Measurements from ENCODE around the gene PIK3CA. TPM values are rescaled to one million over a fixed set of nuclear protein-coding genes. Genes with fewer than 3 reads are reported as not detected.

Gene PIK3CA
- total RNA-seq, 4 donors from 2014 or later: 10.6 to 20.8 (median 17.2) TPM

DNA sequence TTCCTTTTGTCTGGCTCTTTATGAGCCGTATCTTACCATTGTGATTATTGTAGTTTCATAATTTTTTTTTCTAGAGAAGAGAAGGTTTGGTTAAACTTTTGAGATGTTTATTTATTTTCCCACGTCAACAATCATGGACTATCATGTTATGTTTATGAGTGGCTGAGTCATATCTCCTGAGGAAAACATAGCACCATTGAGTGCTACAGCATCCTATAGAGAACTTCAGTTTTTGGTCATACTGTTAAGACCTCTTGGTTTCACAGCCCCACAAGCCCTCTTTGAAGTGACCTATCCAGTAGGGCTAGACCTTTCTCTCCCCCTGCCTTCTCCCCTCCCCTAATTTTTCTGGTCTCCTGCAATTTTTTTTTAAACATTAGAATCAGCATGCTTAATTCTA lies 20.8 kb downstream of the PIK3CA start:
- Histone ChIP-seq H3K9me3 (peaks cover 0 to 5% (median 0%) of the 10 kb centered on the region in 3 donors), H3K27me3 (no peaks in the 10 kb centered on the region), H3K4me1 (peaks cover 0 to 4% (median 0%) of the 10 kb centered on the region in 3 donors), H3K36me3 (no peaks in the 10 kb centered on the region), H3K4me3 (no peak overlapping the region), H3K27ac (no peak overlapping the region)
- DNase-seq: no peak
- WGBS, 2 donors: 87 to 88% methylated on average over 2 of the region's 2 CpGs
- TF ChIP-seq, protein P1, sequence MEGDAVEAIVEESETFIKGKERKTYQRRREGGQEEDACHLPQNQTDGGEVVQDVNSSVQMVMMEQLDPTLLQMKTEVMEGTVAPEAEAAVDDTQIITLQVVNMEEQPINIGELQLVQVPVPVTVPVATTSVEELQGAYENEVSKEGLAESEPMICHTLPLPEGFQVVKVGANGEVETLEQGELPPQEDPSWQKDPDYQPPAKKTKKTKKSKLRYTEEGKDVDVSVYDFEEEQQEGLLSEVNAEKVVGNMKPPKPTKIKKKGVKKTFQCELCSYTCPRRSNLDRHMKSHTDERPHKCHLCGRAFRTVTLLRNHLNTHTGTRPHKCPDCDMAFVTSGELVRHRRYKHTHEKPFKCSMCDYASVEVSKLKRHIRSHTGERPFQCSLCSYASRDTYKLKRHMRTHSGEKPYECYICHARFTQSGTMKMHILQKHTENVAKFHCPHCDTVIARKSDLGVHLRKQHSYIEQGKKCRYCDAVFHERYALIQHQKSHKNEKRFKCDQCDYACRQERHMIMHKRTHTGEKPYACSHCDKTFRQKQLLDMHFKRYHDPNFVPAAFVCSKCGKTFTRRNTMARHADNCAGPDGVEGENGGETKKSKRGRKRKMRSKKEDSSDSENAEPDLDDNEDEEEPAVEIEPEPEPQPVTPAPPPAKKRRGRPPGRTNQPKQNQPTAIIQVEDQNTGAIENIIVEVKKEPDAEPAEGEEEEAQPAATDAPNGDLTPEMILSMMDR (IDR thresholded peaks at IDR 0.05): no peak
- TF ChIP-seq POLR2A (IDR thresholded peaks at IDR 0.05): no peak
- intact Hi-C loops (cut with DNase I): no loop called here

DNA sequence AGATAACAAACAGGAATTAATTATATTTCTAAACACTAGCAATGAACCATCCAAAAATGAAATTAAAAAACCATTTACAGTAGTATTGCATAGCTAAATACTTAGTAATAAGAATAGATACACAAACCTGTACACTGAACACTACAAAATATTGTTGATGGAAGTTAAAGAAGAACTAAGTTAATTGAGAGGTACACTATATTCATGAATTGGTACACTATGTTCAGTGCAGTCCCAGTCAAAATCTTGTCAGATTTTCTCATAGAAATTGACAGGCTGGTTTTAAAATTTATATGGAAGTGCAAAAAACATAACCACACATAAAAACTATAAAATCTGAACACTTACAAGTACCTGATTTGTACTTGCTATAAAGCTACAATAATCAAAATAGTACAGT lies 24.4 kb downstream of the PIK3CA start:
- no peak overlapping the region for H3K27ac ChIP-seq
- no peaks in the 10 kb centered on the region for H3K36me3 ChIP-seq
- TF ChIP-seq, protein P1 (IDR thresholded peaks at IDR 0.05): no peak
- no peak for TF ChIP-seq POLR2A (IDR thresholded peaks at IDR 0.05)
- H3K4me3 ChIP-seq: no peak overlapping the region
- peaks cover 0 to 9% (median 0%) of the 10 kb centered on the region in 3 donors for H3K4me1 ChIP-seq
- DNase-seq: no peak
- peaks cover 0 to 5% (median 0%) of the 10 kb centered on the region in 3 donors for H3K9me3 ChIP-seq
- intact Hi-C loops (cut with DNase I): no loop called here
- no peaks in the 10 kb centered on the region for H3K27me3 ChIP-seq

DNA sequence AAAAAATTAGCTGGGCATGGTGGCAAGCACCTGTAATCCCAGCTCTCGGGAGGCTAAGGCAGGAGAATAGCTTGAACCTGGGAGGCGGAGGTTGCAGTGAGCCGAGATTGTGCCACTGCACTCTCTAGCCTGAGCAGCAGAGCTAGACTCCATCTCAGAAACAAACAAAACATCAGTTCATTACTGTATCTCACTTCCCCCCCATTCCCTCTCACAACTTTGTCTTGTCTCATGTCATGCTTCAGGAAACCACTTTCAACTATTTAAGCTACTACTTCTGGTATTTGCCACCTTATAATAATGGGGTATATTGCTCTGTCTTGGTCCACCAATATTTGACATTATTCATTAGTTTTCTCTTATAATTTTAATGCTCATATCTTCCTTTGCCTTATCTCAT lies 26.2 kb downstream of the PIK3CA start:
- intact Hi-C loops (cut with DNase I): no loop called here
- TF ChIP-seq POLR2A (IDR thresholded peaks at IDR 0.05): no peak
- TF ChIP-seq, protein P1 (IDR thresholded peaks at IDR 0.05): no peak
- Histone ChIP-seq H3K4me3 (no peak overlapping the region), H3K27me3 (no peaks in the 10 kb centered on the region), H3K36me3 (no peaks in the 10 kb centered on the region), H3K4me1 (peaks cover 0 to 21% (median 0%) of the 10 kb centered on the region in 3 donors), H3K9me3 (peaks cover 0 to 5% (median 0%) of the 10 kb centered on the region in 3 donors), H3K27ac (no peak overlapping the region)
- 98 to 100% methylated on average over 3 of the region's 3 CpGs for WGBS, 2 donors
- no peak for DNase-seq

DNA sequence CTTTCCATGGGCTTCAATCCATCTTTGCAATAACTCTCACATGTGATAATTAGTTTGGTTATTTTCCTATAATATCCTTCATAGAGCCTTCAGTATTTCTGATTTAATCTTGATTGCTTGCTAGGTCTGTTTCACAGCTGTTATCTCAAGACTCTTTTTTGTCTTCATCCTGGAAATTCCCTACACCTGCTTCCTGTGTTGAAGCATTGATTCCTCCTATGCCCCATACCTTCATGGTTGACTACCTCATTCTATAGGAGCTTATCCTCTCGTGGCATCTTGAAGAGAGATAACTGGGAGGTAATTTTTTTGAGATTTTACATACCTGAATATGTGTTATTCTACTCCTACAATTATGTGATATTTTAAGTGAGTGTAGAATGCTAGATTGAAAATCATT lies 26.7 kb downstream of the PIK3CA start:
- TF ChIP-seq, protein P1 (IDR thresholded peaks at IDR 0.05): no peak
- TF ChIP-seq POLR2A (IDR thresholded peaks at IDR 0.05): no peak
- H3K4me1 ChIP-seq: peaks cover 0 to 27% (median 1%) of the 10 kb centered on the region in 3 donors
- intact Hi-C loops (cut with DNase I): no loop called here
- H3K4me3 ChIP-seq: no peak overlapping the region
- WGBS, 2 donors: 40 to 42% methylated on average over 1 of the region's 1 CpG
- no peak overlapping the region for H3K27ac ChIP-seq
- H3K9me3 ChIP-seq: peaks cover 0 to 5% (median 0%) of the 10 kb centered on the region in 3 donors
- no peaks in the 10 kb centered on the region for H3K36me3 ChIP-seq
- no peak for DNase-seq
- no peaks in the 10 kb centered on the region for H3K27me3 ChIP-seq

DNA sequence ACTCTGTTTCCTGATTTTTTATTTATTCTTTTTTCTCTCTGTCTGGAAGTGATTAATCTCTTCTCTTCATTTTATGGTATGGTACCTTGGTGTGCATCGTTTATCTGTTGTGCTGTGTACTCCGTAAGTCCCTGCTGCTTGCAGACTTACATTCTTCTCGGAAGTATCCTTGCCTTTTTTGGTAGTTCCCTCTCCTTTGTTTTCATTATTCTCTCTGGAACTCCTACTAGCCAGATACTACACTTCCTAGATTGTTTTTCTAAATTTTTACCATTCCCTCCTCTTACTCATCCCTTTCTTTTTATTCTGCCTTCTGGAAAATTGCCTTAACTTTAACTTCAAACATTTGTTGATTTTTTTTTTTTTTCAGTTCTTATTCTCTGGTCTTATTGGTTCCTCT lies 27.2 kb downstream of the PIK3CA start:
- TF ChIP-seq, protein P1 (IDR thresholded peaks at IDR 0.05): no peak
- TF ChIP-seq POLR2A (IDR thresholded peaks at IDR 0.05): no peak
- WGBS, 2 donors: 52 to 76% methylated on average over 3 of the region's 3 CpGs
- Histone ChIP-seq H3K9me3 (peaks cover 0 to 5% (median 0%) of the 10 kb centered on the region in 3 donors), H3K4me3 (no peak overlapping the region), H3K4me1 (peaks cover 0 to 31% (median 5%) of the 10 kb centered on the region in 3 donors), H3K27me3 (no peaks in the 10 kb centered on the region), H3K27ac (no peak overlapping the region), H3K36me3 (no peaks in the 10 kb centered on the region)
- DNase-seq: no peak
- intact Hi-C loops (cut with DNase I): no loop called here

Data from esophagus squamous epithelium (tissue), 5 donors.